Measurements from ENCODE around the gene MTCH2. TPM values are rescaled to one million over a fixed set of nuclear protein-coding genes. Genes with fewer than 3 reads are reported as not detected.

MTCH2 gene
- total RNA-seq, 1 donor from 2014 or later: 44.9 TPM

Small RNA genes within 50 kb of the gene (small RNA-seq; reads per million reads assigned to genes)
- gene RNU5E-10P (ENCODE audit: low replicate concordance): not detected

Other genes starting within 250 kb of the MTCH2 start
- gene SLC39A13, start 234.0 kb downstream of the MTCH2 start, total RNA-seq: 40.1 TPM
- gene PSMC3, start 216.1 kb downstream of the MTCH2 start, total RNA-seq: 133 TPM
- 55.2 TPM for gene RAPSN, start 193.4 kb downstream of the MTCH2 start, total RNA-seq
- gene CELF1, start 89.4 kb downstream of the MTCH2 start, total RNA-seq: 121 TPM
- 61.0 TPM for gene PTPMT1, start 77.0 kb downstream of the MTCH2 start, total RNA-seq
- gene KBTBD4, start 63.6 kb downstream of the MTCH2 start, total RNA-seq: 24.8 TPM
- gene NDUFS3, start 63.5 kb downstream of the MTCH2 start, total RNA-seq: 98.3 TPM
- gene FAM180B, start 55.9 kb downstream of the MTCH2 start, total RNA-seq: 1.4 TPM
- gene C1QTNF4, start 48.1 kb downstream of the MTCH2 start, total RNA-seq: 5.3 TPM
- 5.1 TPM for gene AGBL2, start 72.8 kb upstream of the MTCH2 start, total RNA-seq
- 122 TPM for gene FNBP4, start 124.8 kb upstream of the MTCH2 start, total RNA-seq
- 52.5 TPM for gene NUP160, start 205.8 kb upstream of the MTCH2 start, total RNA-seq

Measured in tongue (tissue), 2 donors.